Bronchial epithelial cell (primary cell): ENCODE results near the gene ENPP3. TPM values are rescaled to one million over a fixed set of nuclear protein-coding genes. Genes with fewer than 3 reads are reported as not detected.

Experiments used
- DNase-seq: peaks from one replicate; pipeline ENCODE4 v3.0.0-alpha.2; 2010; ENCODE audit warnings: low read depth
- FAIRE-seq: peaks from 2 replicates; lab custom pipeline; 2011; peaks lifted over from hg19 to GRCh38; lab: Jason Lieb, UNC
- H3K27me3 ChIP-seq: 2 replicates; pipeline ENCODE4 v1.5.1; 2011; ENCODE audit warnings: low read length; ENCODE audit not compliant: control insufficient read depth, insufficient read depth
- H3K36me3 ChIP-seq: 2 replicates; pipeline ENCODE4 v1.5.1; 2011; ENCODE audit warnings: low read length; ENCODE audit not compliant: control insufficient read depth, insufficient read depth
- H3K4me3 ChIP-seq: 2 replicates; pipeline ENCODE4 v1.5.1; 2011; ENCODE audit warnings: mild to moderate bottlenecking, low read depth, low read length, control low read depth
- total RNA-seq: library from RNA; depleted of rRNA; stranded (reverse); fragments of >200 nt; gene quantifications from 2 replicates; pipeline ENCODE4 v1.2.1, GENCODE V29; 2014
- TF ChIP-seq, protein P1 (sequence below): IDR thresholded peaks from 2 replicates; pipeline ENCODE4 v1.5.1; 2011; ENCODE audit warnings: mild to moderate bottlenecking, moderate library complexity, low read length, control low read depth, inconsistent platforms; ENCODE audit not compliant: insufficient read depth, severe bottlenecking

ENPP3 gene
- total RNA-seq, 1 donor from 2014 or later, result not detected

DNA sequence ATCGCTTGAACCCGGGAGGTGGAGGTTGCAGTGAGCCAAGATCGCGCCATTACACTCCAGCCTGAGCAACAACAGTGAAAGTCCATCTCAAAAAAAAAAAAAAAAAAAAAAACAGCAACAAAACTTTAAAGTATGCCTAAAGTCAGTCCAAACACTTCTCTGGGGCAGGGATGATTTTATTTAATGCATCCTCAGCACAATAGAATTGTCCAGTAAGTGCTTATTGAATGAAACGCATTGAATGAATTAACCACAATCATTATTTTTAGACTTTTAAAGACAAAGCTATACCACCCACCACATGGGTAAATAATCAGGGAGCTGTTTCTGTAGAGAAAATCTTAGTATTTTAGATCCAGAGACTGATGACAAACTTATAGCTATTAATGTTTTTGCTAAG is 90.4 kb downstream of the ENPP3 start:
- Histone ChIP-seq H3K27me3 (peaks cover 2% of the 10 kb centered on the region), H3K4me3 (no peak overlapping the region), H3K36me3 (no peaks in the 10 kb centered on the region)
- TF ChIP-seq, protein P1, sequence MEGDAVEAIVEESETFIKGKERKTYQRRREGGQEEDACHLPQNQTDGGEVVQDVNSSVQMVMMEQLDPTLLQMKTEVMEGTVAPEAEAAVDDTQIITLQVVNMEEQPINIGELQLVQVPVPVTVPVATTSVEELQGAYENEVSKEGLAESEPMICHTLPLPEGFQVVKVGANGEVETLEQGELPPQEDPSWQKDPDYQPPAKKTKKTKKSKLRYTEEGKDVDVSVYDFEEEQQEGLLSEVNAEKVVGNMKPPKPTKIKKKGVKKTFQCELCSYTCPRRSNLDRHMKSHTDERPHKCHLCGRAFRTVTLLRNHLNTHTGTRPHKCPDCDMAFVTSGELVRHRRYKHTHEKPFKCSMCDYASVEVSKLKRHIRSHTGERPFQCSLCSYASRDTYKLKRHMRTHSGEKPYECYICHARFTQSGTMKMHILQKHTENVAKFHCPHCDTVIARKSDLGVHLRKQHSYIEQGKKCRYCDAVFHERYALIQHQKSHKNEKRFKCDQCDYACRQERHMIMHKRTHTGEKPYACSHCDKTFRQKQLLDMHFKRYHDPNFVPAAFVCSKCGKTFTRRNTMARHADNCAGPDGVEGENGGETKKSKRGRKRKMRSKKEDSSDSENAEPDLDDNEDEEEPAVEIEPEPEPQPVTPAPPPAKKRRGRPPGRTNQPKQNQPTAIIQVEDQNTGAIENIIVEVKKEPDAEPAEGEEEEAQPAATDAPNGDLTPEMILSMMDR, result no peak
- FAIRE-seq (no peak), DNase-seq (no peak)

DNA sequence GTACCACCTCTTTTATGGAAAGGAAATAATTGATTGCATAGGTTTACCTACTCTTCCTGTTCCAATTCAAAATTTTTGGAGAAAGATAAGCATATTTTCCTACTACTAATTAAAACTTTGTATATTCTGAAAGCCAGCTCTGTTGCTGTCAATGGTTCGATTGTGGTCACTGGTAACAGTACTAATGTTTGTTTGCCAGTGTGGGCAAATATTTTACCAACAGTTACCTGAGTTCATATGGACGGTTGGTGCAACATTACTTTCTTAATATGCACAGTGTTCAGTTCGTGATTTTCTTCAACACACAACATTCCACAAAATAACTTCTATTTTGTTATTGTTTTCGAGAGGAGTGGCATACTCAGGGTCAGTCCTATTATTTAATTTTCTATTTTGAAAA is 90.8 kb downstream of the ENPP3 start:
- Histone ChIP-seq H3K36me3 (no peaks in the 10 kb centered on the region), H3K27me3 (peaks cover 2% of the 10 kb centered on the region), H3K4me3 (no peak overlapping the region)
- TF ChIP-seq, protein P1, result no peak
- DNase-seq (no peak), FAIRE-seq (no peak)

DNA sequence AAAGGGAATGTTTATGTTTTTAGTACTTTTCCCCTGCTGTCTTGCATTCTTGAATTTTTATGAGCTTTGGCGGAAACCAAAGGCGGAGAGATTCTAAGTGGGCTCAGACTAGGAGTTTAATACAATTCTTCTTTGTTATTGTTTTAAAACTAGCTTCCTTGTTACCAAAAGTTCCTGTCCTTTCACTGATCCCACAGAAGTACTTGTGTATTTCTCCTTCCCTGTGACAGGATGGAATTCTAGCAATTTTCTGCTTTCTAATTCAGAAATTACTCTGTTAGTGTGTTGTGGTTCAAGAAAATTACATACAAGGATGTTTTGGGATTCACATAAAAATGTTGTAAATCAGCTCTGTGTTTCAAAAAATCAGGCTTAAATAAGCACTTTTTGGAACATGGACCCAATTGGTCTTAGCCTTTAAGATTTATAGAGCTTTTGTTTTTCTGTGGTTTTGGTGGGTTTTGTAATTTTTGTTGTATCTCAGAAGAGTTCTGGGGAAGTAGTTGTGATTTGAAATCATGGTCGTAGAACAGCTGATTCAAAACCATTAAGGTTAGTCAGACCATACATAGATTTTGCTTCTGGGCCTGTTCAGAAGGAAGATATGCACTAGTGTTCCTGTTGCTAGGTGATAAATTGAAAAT is 91.3 kb downstream of the ENPP3 start:
- Histone ChIP-seq H3K4me3 (no peak overlapping the region), H3K36me3 (no peaks in the 10 kb centered on the region), H3K27me3 (peaks cover under 1% of the 10 kb centered on the region)
- FAIRE-seq (no peak), DNase-seq (no peak)
- TF ChIP-seq, protein P1, result no peak

DNA sequence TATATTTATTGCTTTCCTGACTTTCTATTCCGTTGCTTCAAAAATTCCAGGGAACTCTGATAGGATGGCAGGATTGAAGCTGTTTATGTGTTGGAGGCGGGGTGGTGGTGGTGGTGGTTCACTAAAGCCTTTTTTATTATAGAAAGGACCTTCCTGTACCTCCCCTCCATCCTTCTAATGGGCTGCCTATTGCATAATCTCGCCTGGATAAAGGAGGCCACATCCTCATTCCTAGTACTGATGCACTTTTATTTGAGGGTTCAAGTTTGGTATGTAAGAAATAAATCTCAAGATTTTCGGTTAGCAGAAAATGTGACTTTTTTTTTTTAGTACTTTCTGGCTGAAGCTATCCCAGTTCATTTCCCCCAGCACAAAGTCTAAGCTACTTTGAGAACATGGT is 92.4 kb downstream of the ENPP3 start:
- no peak for DNase-seq
- FAIRE-seq, result no peak
- TF ChIP-seq, protein P1, result no peak
- Histone ChIP-seq H3K27me3 (no peaks in the 10 kb centered on the region), H3K36me3 (no peaks in the 10 kb centered on the region), H3K4me3 (no peak overlapping the region)

DNA sequence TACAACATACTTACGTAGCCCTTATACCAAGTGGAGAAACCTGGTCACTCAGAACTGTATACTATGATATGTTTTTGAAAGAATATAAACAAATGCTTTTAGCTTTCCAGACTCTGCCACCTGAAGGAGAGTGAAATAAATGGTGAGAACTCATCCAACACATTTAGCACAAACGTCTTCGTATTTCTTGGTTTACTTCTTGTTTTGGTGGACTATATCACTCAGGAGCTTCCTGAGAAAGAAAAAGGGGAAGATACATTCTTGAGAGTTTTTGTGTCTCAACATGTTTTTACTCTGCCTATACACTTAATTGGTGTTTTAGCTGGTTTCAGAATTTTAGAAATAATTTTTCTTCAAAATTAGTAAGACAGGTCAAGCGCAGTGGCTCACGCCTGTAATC is 93.2 kb downstream of the ENPP3 start:
- Histone ChIP-seq H3K27me3 (no peaks in the 10 kb centered on the region), H3K36me3 (no peaks in the 10 kb centered on the region), H3K4me3 (no peak overlapping the region)
- no peak for FAIRE-seq
- DNase-seq, result no peak
- TF ChIP-seq, protein P1, result no peak

DNA sequence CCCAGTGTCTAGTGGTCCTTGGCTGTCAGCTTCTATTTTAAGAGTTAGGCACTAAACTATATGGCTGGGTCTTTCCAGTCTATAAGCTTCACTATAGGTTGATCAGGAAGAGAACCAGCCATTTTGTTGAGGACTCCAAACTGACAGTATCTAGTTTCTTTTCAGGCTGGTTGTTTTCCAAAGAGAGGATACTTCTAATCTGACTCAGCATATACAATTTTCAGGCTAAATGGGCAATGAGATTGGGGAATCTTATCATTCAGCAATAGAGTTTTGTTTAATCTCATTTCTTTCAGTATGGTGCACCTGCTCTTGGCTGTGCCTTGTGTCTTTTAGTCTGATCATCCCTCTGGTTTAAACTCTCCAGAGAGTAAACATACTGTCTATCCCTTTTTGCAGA is 94.1 kb downstream of the ENPP3 start:
- DNase-seq, result no peak
- Histone ChIP-seq H3K36me3 (no peaks in the 10 kb centered on the region), H3K27me3 (no peaks in the 10 kb centered on the region), H3K4me3 (no peak overlapping the region)
- TF ChIP-seq, protein P1, result no peak
- no peak for FAIRE-seq
